Activated T-cell treated with anti-CD3 and anti-CD28 coated beads, Interleukin-2, amount 50 U/mL, for 1 hour (primary cell): ENCODE results near the gene CMIP.

Experiments used
- DNase-seq: peaks from one replicate; pipeline ENCODE4 v3.0.0-alpha.2; 2020

The CMIP gene

DNA sequence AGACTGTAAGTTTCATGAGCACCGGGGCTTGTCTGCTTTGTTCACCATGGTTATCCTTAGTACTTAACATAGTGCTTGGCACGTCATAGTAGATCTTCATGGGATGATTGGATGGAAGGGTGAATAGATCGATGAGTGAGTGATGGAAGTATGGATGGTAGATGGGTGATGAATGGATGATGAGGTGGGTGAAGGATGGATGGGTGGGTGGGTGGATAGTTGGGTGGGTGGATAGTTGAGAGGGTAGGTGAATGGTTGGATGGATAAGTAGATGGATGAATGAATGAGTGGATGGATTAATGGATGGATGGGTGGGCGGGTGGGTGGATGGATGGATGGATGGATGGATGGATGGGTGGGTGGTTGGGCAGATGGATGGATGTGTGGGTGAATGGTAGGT lies 201.3 kb downstream of the CMIP start:
- no peak for DNase-seq

- DNase-seq: no peak
These were observed 202.0 kb downstream of the CMIP start for GRCh38 chr16:81646561-81646960.

DNA sequence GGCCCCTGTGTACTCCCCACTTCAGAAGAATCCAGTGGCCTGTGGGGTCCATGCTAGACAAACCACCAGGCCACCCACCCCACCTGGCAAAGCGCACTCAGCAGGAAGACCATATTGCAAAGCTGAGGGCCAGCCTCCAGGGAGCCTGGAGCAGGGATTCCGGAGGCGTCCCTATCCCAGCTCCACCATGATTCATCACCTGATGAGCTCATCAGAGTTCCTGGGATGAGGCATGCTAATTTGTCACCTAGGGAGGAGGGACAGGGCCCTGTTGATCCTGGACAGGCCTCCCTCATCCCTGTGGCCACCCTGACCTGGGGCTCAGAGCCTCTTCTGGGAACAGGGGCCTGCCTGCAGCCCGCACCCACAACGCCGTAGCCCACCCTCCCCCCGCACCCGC lies 202.9 kb downstream of the CMIP start:
- no peak for DNase-seq

- DNase-seq: no peak
These were observed 205.1 kb downstream of the CMIP start for GRCh38 chr16:81649561-81650184.

- DNase-seq: no peak
These were observed 205.7 kb downstream of the CMIP start for GRCh38 chr16:81650281-81650680.

DNA sequence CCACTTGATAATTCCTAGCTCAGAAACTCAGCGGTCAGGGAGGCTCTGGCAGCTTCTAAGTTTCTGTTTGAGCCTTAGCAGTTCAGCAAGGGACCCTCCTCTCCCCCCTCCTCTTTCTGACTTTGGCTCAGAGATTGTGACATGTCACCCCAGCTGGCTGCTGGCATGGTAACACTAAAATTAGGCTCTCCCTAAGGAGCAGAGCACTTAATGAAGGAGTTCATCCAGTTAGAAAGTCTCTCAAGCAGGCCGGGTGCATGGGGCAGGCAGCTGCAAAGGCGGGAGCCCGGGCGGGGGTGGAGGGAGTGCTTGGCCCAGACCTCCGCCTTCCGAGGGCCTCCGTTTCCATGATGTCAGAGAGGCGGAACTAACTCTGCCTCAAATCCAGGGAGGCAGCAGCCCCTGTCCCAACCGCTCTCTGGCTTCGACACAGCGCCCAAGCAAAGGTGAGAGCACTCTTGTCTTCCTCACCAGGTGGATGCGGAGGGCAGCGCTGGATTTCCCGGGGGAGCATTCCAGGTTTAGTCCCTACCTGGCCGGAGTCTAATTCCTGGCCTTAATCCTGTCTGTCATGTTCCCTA lies 206.5 kb downstream of the CMIP start:
- no peak for DNase-seq

- DNase-seq: no peak
These were observed 207.4 kb downstream of the CMIP start for GRCh38 chr16:81651758-81652718.

GRCh38 chr16:81652798-81653505 lies 208.3 kb downstream of the CMIP start:
- no peak for DNase-seq

GRCh38 chr16:81654346-81654745 lies 209.7 kb downstream of the CMIP start:
- no peak for DNase-seq

- DNase-seq: no peak
These were observed 211.0 kb downstream of the CMIP start for GRCh38 chr16:81655469-81656162.

DNA sequence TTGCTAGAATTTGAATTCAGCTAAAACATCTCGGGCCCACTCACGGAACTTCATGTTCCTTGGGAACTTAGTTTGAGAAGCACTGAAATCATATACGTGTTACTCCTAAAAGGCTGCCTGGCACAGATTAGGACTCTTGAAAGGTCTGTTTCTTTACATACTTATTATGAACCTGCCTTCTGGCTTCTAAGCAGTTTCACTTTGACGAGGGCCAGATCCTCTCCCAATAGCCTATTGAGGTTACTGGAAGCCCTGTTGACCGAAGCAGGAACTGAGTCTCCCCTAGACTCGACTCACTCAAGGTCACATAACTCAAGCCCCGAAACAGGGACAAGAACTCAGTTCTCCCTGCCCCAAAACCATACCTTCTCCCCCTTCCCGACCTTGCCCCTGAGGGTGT lies 212.6 kb downstream of the CMIP start:
- no peak for DNase-seq

DNA sequence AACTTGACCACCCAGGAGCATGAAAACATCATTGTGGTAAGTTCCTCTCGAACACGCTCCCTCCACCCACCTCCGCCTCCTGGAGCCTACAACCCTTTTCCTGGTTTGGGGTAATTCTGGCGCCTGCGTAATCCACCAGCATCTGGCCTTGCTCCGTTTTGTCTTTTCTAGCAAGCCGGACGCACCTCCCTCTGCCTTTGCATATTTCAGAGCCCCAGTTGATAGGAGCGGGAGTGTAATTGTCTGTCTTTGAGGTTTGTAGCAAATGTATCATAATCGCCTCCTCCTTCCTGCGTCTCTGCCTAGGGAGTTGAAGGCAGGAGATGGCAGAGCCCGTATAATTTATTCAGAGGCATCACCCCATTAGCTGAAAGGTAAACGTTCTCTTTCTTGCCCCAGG lies 213.2 kb downstream of the CMIP start:
- no peak for DNase-seq

- no peak for DNase-seq
These were observed 213.8 kb downstream of the CMIP start for GRCh38 chr16:81658373-81658772.

GRCh38 chr16:81659249-81659648 lies 214.6 kb downstream of the CMIP start:
- no peak for DNase-seq

- no peak for DNase-seq
These were observed 216.5 kb downstream of the CMIP start for GRCh38 chr16:81661082-81661481.

GRCh38 chr16:81664153-81664552 lies 219.5 kb downstream of the CMIP start:
- DNase-seq: no peak

DNA sequence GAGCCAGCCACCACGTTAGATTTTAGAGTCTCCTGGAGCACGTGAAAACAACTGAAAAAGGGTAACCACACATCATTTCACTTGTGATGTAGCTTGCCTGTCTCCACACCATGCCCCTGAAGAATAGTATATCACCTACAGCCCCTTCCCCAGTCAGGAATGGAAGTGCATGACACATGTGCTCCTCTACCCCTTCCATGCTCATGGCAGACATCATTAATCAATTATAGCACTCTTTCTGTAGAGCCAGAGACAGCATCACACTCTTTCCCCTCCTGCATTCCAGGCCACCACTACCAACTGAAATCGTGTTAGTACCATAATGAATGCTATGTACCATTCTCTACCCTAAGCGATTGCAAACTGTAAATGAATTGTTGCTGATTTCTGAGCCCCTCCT lies 221.0 kb downstream of the CMIP start:
- DNase-seq: no peak

DNA sequence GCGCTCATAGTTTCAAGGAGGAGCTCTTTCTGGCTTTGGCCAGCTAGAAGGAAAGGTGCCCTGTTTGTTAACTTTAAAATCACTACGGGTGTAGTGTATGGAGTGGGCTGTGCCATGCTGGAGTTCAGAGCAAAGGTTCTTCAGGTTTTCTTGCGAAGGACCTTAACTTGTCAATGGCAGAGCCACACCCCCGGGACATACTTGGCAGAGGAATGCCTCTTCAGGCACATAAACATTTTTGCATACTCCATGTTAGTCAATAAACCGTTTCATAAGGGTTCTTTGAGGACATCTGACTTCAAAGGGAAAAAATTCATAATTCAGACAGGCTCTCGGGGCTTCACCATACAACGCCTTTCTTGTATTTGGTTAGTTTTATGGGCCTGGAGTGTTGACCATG lies 221.5 kb downstream of the CMIP start:
- no peak for DNase-seq

GRCh38 chr16:81668243-81669097 lies 223.9 kb downstream of the CMIP start:
- no peak for DNase-seq

GRCh38 chr16:81669473-81670350 lies 225.1 kb downstream of the CMIP start:
- no peak for DNase-seq
